Astrocyte (in vitro differentiated cells and primary cell): ENCODE measurements around the gene LIPG. TPM values are rescaled to one million over a fixed set of nuclear protein-coding genes. Genes with fewer than 3 reads are reported as not detected.
A peak's percentile ranks its signal among the peaks of the same experiment; 100 is the strongest.
"Not testable (repeated sequence)": the region's sequence is repeated elsewhere in the genome, so short reads cannot be mapped to it uniquely, and the experiment has no call there.

Experiments used
- DNase-seq: peaks from one replicate; pipeline ENCODE4 v3.0.0-alpha.2; 2010; ENCODE audit warnings: low read depth
- FAIRE-seq: peaks from 2 replicates; lab custom pipeline; 2011; peaks lifted over from hg19 to GRCh38; lab: Jason Lieb, UNC
- H2AFZ ChIP-seq: 2 replicates; pipeline ENCODE4 v1.6.0; 2012; ENCODE audit warnings: low read depth, low read length, inconsistent platforms
- H3K27ac ChIP-seq: 2 replicates; pipeline ENCODE4 v1.5.1; 2011; ENCODE audit warnings: low read depth, low read length, inconsistent platforms
- H3K27me3 ChIP-seq: 2 replicates; pipeline ENCODE4 v1.6.0; 2011; ENCODE audit warnings: low read length, inconsistent platforms; ENCODE audit not compliant: insufficient read depth
- H3K36me3 ChIP-seq: 2 replicates; pipeline ENCODE4 v1.5.1; 2011; ENCODE audit warnings: low read length, inconsistent platforms; ENCODE audit not compliant: insufficient read depth
- H3K4me1 ChIP-seq: 2 replicates; pipeline ENCODE4 v1.5.1; 2011; ENCODE audit warnings: low read length, inconsistent platforms; ENCODE audit not compliant: insufficient read depth
- H3K4me2 ChIP-seq: 2 replicates; pipeline ENCODE4 v1.6.0; 2012; ENCODE audit warnings: low read length, inconsistent platforms
- H3K4me3 ChIP-seq: 2 replicates; pipeline ENCODE4 v1.5.1; 2011; ENCODE audit warnings: low read depth, mild to moderate bottlenecking, low read length, inconsistent platforms; ENCODE audit not compliant: insufficient read depth
- H3K79me2 ChIP-seq: 2 replicates; pipeline ENCODE4 v1.6.0; 2012; ENCODE audit warnings: mild to moderate bottlenecking, low read length, inconsistent platforms; ENCODE audit not compliant: insufficient read depth
- H3K9ac ChIP-seq: 2 replicates; pipeline ENCODE4 v1.6.0; 2012; ENCODE audit warnings: mild to moderate bottlenecking, low read length, inconsistent platforms
- H3K9me3 ChIP-seq: 2 replicates; pipeline ENCODE4 v1.5.1; 2012; ENCODE audit warnings: low read depth, mild to moderate bottlenecking, low read length, inconsistent platforms; ENCODE audit not compliant: insufficient read depth
- H4K20me1 ChIP-seq: 2 replicates; pipeline ENCODE4 v1.6.0; 2012; ENCODE audit warnings: low read length, inconsistent platforms; ENCODE audit not compliant: insufficient read depth
- H3K27ac Mint-ChIP-seq: one replicate; pipeline ENCODE4 v1.8.0; 2021; ENCODE audit warnings: mild to moderate bottlenecking, mixed read lengths; ENCODE audit not compliant: unreplicated experiment
- H3K27me3 Mint-ChIP-seq: one replicate; pipeline ENCODE4 v1.8.0; 2021; ENCODE audit warnings: low read depth, mixed read lengths; ENCODE audit not compliant: unreplicated experiment
- H3K36me3 Mint-ChIP-seq: one replicate; pipeline ENCODE4 v1.8.0; 2021; ENCODE audit warnings: low read depth, mixed read lengths; ENCODE audit not compliant: unreplicated experiment
- H3K4me1 Mint-ChIP-seq: one replicate; pipeline ENCODE4 v1.8.0; 2021; ENCODE audit warnings: low read depth, mixed read lengths; ENCODE audit not compliant: unreplicated experiment
- H3K4me3 Mint-ChIP-seq: one replicate; pipeline ENCODE4 v1.8.0; 2021; ENCODE audit warnings: mild to moderate bottlenecking, moderate library complexity, mixed read lengths; ENCODE audit not compliant: unreplicated experiment
- H3K9me3 Mint-ChIP-seq: one replicate; pipeline ENCODE4 v1.8.0; 2021; ENCODE audit warnings: mild to moderate bottlenecking, mixed read lengths; ENCODE audit not compliant: unreplicated experiment
- CTCF ChIP-seq: IDR thresholded peaks from 2 replicates; pipeline ENCODE4 v1.5.1; 2011; ENCODE audit warnings: low read depth, mild to moderate bottlenecking, inconsistent platforms, low read length, moderate library complexity; ENCODE audit not compliant: insufficient read depth
- EZH2 ChIP-seq: IDR thresholded peaks from 2 replicates; pipeline ENCODE4 v1.6.1; 2012; ENCODE audit warnings: mild to moderate bottlenecking, low read length, inconsistent platforms; ENCODE audit not compliant: insufficient read depth
- total RNA-seq: library from RNA; stranded (reverse); gene quantifications from 2 replicates; pipeline ENCODE4 v1.2.1, GENCODE V29; 2021

LIPG gene
- total RNA-seq, 1 donor from 2014 or later = 18.3 TPM

DNA sequence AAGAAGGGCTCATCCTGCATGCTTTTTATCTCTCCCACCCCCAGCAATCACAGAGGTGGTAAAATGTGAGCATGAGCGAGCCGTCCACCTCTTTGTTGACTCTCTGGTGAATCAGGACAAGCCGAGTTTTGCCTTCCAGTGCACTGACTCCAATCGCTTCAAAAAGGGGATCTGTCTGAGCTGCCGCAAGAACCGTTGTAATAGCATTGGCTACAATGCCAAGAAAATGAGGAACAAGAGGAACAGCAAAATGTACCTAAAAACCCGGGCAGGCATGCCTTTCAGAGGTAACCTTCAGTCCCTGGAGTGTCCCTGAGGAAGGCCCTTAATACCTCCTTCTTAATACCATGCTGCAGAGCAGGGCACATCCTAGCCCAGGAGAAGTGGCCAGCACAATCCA is 19.5 kb downstream of the LIPG start:
- Histone ChIP-seq H3K27me3 (peaks cover 5% of the 10 kb centered on the region), H2AFZ (no peak overlapping the region), H3K79me2 (no peaks in the 10 kb centered on the region), H3K4me1 (no peaks in the 10 kb centered on the region), H3K36me3 (no peaks in the 10 kb centered on the region), H3K9ac (no peak overlapping the region), H3K27ac (no peak overlapping the region), H3K4me2 (no peak overlapping the region), H3K9me3 (no peaks in the 10 kb centered on the region), H3K4me3 (no peak overlapping the region), H4K20me1 (no peaks in the 10 kb centered on the region)
- DNase-seq (no peak), FAIRE-seq (no peak)
- peak overlapping the region; percentile 5 for H3K27ac Mint-ChIP-seq
- H3K9me3 Mint-ChIP-seq = peaks cover 2% of the 10 kb centered on the region
- H3K4me1 Mint-ChIP-seq = no peaks in the 10 kb centered on the region
- TF ChIP-seq CTCF (no peak), EZH2 (no peak)
- peaks cover 5% of the 10 kb centered on the region for H3K27me3 Mint-ChIP-seq
- H3K36me3 Mint-ChIP-seq = peaks cover 6% of the 10 kb centered on the region
- H3K4me3 Mint-ChIP-seq = peak overlapping the region; percentile 21

DNA sequence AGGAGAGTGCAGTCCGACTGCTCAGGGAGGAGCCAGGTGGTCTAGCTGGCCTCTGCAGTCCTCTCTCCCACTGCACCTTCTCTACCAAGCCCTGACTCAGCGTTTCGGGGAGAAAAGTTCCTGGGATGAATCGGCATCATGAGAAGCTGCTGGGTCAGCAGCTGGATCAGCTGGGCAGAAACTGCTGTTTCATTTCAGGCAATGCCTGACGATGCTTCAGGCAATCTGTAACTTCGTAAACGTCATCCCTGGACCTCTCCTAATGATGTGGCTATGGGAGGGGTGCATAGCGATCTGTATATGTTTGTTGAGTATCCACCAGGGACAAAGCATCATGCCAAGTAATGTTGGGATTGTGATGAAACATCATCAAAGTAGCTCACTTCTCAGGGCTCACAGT is 20.7 kb downstream of the LIPG start:
- no peak overlapping the region for H3K9ac ChIP-seq
- no peak overlapping the region for H2AFZ ChIP-seq
- H3K4me2 ChIP-seq = no peak overlapping the region
- peaks cover 5% of the 10 kb centered on the region for H3K27me3 Mint-ChIP-seq
- peaks cover 5% of the 10 kb centered on the region for H3K27me3 ChIP-seq
- no peaks in the 10 kb centered on the region for H3K79me2 ChIP-seq
- no peak overlapping the region for H3K4me3 ChIP-seq
- H4K20me1 ChIP-seq = no peaks in the 10 kb centered on the region
- H3K36me3 ChIP-seq = no peaks in the 10 kb centered on the region
- H3K4me1 ChIP-seq = no peaks in the 10 kb centered on the region
- H3K9me3 ChIP-seq = no peaks in the 10 kb centered on the region
- DNase-seq (no peak), FAIRE-seq (no peak)
- no peak overlapping the region for H3K27ac ChIP-seq
- peaks cover 2% of the 10 kb centered on the region for H3K9me3 Mint-ChIP-seq
- TF ChIP-seq CTCF = no peak
- H3K4me1 Mint-ChIP-seq = no peaks in the 10 kb centered on the region
- no peak overlapping the region for H3K27ac Mint-ChIP-seq
- H3K4me3 Mint-ChIP-seq = no peak overlapping the region
- H3K36me3 Mint-ChIP-seq = peaks cover 6% of the 10 kb centered on the region

DNA sequence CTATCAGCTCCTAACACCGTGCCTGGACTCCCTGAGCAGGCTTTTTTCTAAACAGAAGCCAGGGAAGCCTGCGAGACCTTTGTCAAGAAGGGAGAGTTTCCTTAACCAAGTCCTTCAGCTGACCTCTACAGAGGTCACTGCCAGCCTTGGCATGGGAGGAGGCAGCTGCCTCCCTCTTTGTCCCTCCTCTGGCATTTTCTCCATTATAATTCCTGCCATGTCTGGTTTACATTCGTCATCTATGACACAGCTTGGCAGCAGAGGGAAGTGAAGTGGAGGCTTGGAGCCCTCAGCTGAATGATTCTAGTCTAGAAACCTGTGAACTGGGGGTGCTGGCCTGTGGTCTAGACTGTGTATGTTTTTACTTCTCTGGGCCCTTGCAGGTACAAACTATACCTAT is 22.5 kb downstream of the LIPG start:
- Histone ChIP-seq H4K20me1 (no peaks in the 10 kb centered on the region), H3K36me3 (no peaks in the 10 kb centered on the region), H3K9ac (no peak overlapping the region), H3K27ac (no peak overlapping the region), H3K9me3 (no peaks in the 10 kb centered on the region), H3K4me3 (no peak overlapping the region), H3K27me3 (peaks cover 5% of the 10 kb centered on the region), H3K4me1 (no peaks in the 10 kb centered on the region), H3K79me2 (no peaks in the 10 kb centered on the region), H3K4me2 (no peak overlapping the region), H2AFZ (no peak overlapping the region)
- FAIRE-seq (no peak), DNase-seq (no peak)
- no peaks in the 10 kb centered on the region for H3K9me3 Mint-ChIP-seq
- H3K27me3 Mint-ChIP-seq = peaks cover 5% of the 10 kb centered on the region
- peaks cover 14% of the 10 kb centered on the region for H3K36me3 Mint-ChIP-seq
- no peaks in the 10 kb centered on the region for H3K4me1 Mint-ChIP-seq
- H3K27ac Mint-ChIP-seq = no peak overlapping the region
- H3K4me3 Mint-ChIP-seq = no peak overlapping the region
- TF ChIP-seq EZH2 = no peak
- no peak for TF ChIP-seq CTCF

DNA sequence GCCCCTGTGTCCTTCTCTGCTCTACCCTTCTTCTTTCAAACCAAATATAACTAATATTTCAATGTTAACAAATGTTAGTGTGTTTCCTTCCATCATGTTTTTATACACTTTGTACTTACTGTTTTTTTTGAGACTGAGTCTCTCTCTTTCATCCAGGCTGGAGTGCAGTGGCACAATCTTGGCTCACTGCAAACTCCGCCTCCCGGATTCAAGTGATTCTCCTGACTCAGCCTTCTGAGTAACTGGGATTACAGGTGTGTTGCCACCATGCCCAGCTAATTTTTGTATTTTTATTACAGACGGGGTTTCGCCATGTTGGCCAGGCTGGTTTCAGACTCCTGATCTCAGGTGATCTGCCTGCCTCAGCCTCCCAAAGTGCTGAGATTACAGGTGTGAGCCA is 23.1 kb downstream of the LIPG start:
- DNase-seq, H3K9me3 ChIP-seq, H4K20me1 ChIP-seq, H3K4me2 ChIP-seq, H3K36me3 ChIP-seq, H3K27me3 ChIP-seq, FAIRE-seq, H3K9ac ChIP-seq, H3K4me1 Mint-ChIP-seq, H2AFZ ChIP-seq, H3K27ac ChIP-seq, H3K79me2 ChIP-seq, H3K27me3 Mint-ChIP-seq, H3K4me1 ChIP-seq, H3K4me3 Mint-ChIP-seq, H3K27ac Mint-ChIP-seq, H3K4me3 ChIP-seq, H3K9me3 Mint-ChIP-seq: not testable (repeated sequence)
- peaks cover 12% of the 10 kb centered on the region for H3K36me3 Mint-ChIP-seq
